ENCODE measurements around the gene TTC13. TPM values are rescaled to one million over a fixed set of nuclear protein-coding genes. Genes with fewer than 3 reads are reported as not detected.

TTC13 gene
- total and polyA plus RNA-seq, 10 of the 15 experiments (the other 5 are each of a cell fraction or from before 2014, with no cell fraction given) = 5.8 to 30.8 (median 18.5) TPM

DNA sequence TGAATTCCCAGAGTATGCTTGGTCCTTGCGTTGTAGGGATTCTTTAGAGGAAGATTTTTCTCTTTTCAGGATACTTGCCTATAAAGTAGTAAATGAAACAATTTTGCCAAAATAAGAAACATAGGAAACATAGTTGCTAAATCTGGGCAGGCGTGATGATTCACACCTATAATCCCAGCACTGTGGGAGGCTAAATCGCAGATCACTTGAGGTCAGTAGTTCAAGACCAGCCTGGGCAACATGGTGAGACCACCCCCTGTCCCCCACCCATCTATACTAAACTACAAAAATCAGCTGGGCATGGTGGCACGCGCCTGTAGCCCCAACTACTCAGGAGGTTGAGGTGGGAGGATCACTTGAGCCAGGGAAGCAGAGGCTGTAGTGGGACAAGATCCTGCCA is 5.2 kb upstream of the TTC13 start:
- no peak overlapping the region for H3K4me2 ChIP-seq (ENCODE audit: control insufficient read depth, insufficient read depth)
- FAIRE-seq (no peak), ATAC-seq (no peak), DNase-seq (ENCODE audit: low read depth, low spot score) (no peak)
- BruUV-seq (replicated peaks) = no TSS peak
- no peak overlapping the region for H3K27ac ChIP-seq (ENCODE audit: control insufficient read depth, insufficient read depth)
- WGBS (ENCODE audit: insufficient coverage, insufficient replicate concordance, low lambda C conversion rate, missing lambda C conversion rate) = 100% methylated on average over 5 of the region's 5 CpGs
- RAD21 ChIA-PET (ENCODE audit: unreplicated experiment) = no interaction called here
- in situ Hi-C loops (cut with MboI) = no loop called here
- H4K20me1 ChIP-seq (ENCODE audit: control insufficient read depth, insufficient read depth) = no peaks in the 10 kb centered on the region
- no peaks in the 10 kb centered on the region for H3K9me3 ChIP-seq (replicated peaks; ENCODE audit: control insufficient read depth, insufficient read depth, low read length)
- intact Hi-C loops (cut with micrococcal nuclease; ENCODE audit: unreplicated experiment) = no loop called here
- H3K27me3 ChIP-seq (replicated peaks in 1 of 2; ENCODE audit: control insufficient read depth in 2 of 2, insufficient read depth in 2 of 2, low read length in 1 of 2) = no peaks in the 10 kb centered on the region
- TF ChIP-seq RAD51 (IDR thresholded peaks at IDR 0.05) (no peak), MEF2A (IDR thresholded peaks at IDR 0.05; ENCODE audit: insufficient read depth, low read depth, low read length) (no peak), WRNIP1 (IDR thresholded peaks at IDR 0.05; ENCODE audit: borderline replicate concordance, low read depth, low read length) (no peak), BHLHE40 (IDR thresholded peaks at IDR 0.05; ENCODE audit: borderline replicate concordance in 1 of 2, low read depth in 2 of 2, low read length in 1 of 2) (no peak), HDAC2 (IDR thresholded peaks at IDR 0.05) (no peak), CHD4 (IDR thresholded peaks at IDR 0.05) (no peak), KLF5 (IDR thresholded peaks at IDR 0.05; ENCODE audit: partially characterized antibody) (no peak), SMC3 (IDR thresholded peaks at IDR 0.05; ENCODE audit: borderline replicate concordance, low read length) (no peak), JUND (IDR thresholded peaks at IDR 0.05; ENCODE audit: low read depth, low read length) (no peak)
- TF ChIP-seq, protein P1, sequence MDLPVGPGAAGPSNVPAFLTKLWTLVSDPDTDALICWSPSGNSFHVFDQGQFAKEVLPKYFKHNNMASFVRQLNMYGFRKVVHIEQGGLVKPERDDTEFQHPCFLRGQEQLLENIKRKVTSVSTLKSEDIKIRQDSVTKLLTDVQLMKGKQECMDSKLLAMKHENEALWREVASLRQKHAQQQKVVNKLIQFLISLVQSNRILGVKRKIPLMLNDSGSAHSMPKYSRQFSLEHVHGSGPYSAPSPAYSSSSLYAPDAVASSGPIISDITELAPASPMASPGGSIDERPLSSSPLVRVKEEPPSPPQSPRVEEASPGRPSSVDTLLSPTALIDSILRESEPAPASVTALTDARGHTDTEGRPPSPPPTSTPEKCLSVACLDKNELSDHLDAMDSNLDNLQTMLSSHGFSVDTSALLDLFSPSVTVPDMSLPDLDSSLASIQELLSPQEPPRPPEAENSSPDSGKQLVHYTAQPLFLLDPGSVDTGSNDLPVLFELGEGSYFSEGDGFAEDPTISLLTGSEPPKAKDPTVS (IDR thresholded peaks at IDR 0.05; ENCODE audit: low read depth, low read length) = no peak
- TF ChIP-seq, protein P2, sequence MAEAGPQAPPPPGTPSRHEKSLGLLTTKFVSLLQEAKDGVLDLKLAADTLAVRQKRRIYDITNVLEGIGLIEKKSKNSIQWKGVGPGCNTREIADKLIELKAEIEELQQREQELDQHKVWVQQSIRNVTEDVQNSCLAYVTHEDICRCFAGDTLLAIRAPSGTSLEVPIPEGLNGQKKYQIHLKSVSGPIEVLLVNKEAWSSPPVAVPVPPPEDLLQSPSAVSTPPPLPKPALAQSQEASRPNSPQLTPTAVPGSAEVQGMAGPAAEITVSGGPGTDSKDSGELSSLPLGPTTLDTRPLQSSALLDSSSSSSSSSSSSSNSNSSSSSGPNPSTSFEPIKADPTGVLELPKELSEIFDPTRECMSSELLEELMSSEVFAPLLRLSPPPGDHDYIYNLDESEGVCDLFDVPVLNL (IDR thresholded peaks at IDR 0.05; ENCODE audit: low read depth, low read length) = no peak
- TF ChIP-seq, protein P3, sequence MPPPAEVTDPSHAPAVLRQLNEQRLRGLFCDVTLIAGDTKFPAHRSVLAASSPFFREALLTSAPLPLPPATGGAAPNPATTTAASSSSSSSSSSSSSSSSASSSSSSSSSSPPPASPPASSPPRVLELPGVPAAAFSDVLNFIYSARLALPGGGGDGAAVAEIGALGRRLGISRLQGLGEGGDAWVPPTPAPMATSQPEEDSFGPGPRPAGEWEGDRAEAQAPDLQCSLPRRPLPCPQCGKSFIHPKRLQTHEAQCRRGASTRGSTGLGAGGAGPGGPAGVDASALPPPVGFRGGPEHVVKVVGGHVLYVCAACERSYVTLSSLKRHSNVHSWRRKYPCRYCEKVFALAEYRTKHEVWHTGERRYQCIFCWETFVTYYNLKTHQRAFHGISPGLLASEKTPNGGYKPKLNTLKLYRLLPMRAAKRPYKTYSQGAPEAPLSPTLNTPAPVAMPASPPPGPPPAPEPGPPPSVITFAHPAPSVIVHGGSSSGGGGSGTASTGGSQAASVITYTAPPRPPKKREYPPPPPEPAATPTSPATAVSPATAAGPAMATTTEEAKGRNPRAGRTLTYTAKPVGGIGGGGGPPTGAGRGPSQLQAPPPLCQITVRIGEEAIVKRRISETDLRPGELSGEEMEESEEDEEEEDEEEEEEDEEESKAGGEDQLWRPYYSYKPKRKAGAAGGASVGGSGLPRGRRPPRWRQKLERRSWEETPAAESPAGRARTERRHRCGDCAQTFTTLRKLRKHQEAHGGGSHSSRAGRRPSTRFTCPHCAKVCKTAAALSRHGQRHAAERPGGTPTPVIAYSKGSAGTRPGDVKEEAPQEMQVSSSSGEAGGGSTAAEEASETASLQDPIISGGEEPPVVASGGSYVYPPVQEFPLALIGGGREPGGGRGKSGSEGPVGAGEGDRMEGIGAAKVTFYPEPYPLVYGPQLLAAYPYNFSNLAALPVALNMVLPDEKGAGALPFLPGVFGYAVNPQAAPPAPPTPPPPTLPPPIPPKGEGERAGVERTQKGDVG (CRISPR knock-in tag; IDR thresholded peaks at IDR 0.05) = no peak
- H3K9ac ChIP-seq (ENCODE audit: control insufficient read depth, insufficient read depth, low read length) = no peak overlapping the region
- H3K36me3 ChIP-seq (ENCODE audit: control insufficient read depth in 2 of 2, insufficient read depth in 2 of 2, low read length in 1 of 2) = no peaks in the 10 kb centered on the region
- POLR2A ChIA-PET = no interaction called here
- no peak overlapping the region for H3K4me3 ChIP-seq
- SMC1A ChIA-PET (ENCODE audit: uncharacterized antibody, unreplicated experiment) = no interaction called here
- CTCF ChIA-PET = no interaction called here
- no peak overlapping the region for H2AFZ ChIP-seq (ENCODE audit: control insufficient read depth, low read depth, low read length)
- peaks cover 22% of the 10 kb centered on the region for H3K79me2 ChIP-seq (ENCODE audit: control insufficient read depth, insufficient read depth, low read length)
- peaks cover 7% of the 10 kb centered on the region; the same call in 1 of the 2 replicates for H3K4me1 ChIP-seq (ENCODE audit: control insufficient read depth, insufficient read depth, low read length)

Measured in GM12878 (cell line).